ENCODE results near the gene ECI2. TPM values are rescaled to one million over a fixed set of nuclear protein-coding genes. Genes with fewer than 3 reads are reported as not detected.
"Not testable (repeated sequence)": the region's sequence is repeated elsewhere in the genome, so short reads cannot be mapped to it uniquely, and the experiment has no call there.

Gene ECI2
- total RNA-seq, 1 donor from 2014 or later: 18.7 TPM

GRCh38 chr6:4093288-4093687, 42.1 kb downstream of the ECI2 start:
- no peaks in the 10 kb centered on the region for H3K27me3 Mint-ChIP-seq (ENCODE audit: unreplicated experiment)
- H3K4me3 Mint-ChIP-seq (ENCODE audit: unreplicated experiment): no peak overlapping the region
- no peaks in the 10 kb centered on the region for H3K9me3 Mint-ChIP-seq (ENCODE audit: unreplicated experiment)
- no peak for DNase-seq
- H3K27ac Mint-ChIP-seq (ENCODE audit: unreplicated experiment): no peak overlapping the region
- no peaks in the 10 kb centered on the region for H3K4me1 Mint-ChIP-seq (ENCODE audit: low read depth, unreplicated experiment)
- H3K36me3 Mint-ChIP-seq (ENCODE audit: unreplicated experiment): no peaks in the 10 kb centered on the region
- TF ChIP-seq CTCF (IDR thresholded peaks at IDR 0.05; ENCODE audit: partially characterized antibody, unreplicated experiment): no peak

- no peak overlapping the region for H3K27ac Mint-ChIP-seq (ENCODE audit: unreplicated experiment)
Observed at GRCh38 chr6:4091941-4092340, 43.4 kb downstream of the ECI2 start.

GRCh38 chr6:4090043-4090442, 45.3 kb downstream of the ECI2 start:
- not testable (repeated sequence) for H3K27me3 Mint-ChIP-seq (ENCODE audit: unreplicated experiment); H3K4me3 Mint-ChIP-seq (ENCODE audit: unreplicated experiment); H3K9me3 Mint-ChIP-seq (ENCODE audit: unreplicated experiment); DNase-seq; H3K27ac Mint-ChIP-seq (ENCODE audit: unreplicated experiment); H3K4me1 Mint-ChIP-seq (ENCODE audit: low read depth, unreplicated experiment); H3K36me3 Mint-ChIP-seq (ENCODE audit: unreplicated experiment)

More at GRCh38 chr6:4091941-4092340, 43.4 kb downstream of the ECI2 start:
- TF ChIP-seq CTCF (IDR thresholded peaks at IDR 0.05; ENCODE audit: partially characterized antibody, unreplicated experiment): no peak
- Mint-ChIP-seq H3K27me3 (ENCODE audit: unreplicated experiment) (no peaks in the 10 kb centered on the region), H3K4me1 (ENCODE audit: low read depth, unreplicated experiment) (peaks cover 3% of the 10 kb centered on the region), H3K36me3 (ENCODE audit: unreplicated experiment) (no peaks in the 10 kb centered on the region), H3K9me3 (ENCODE audit: unreplicated experiment) (no peaks in the 10 kb centered on the region), H3K4me3 (ENCODE audit: unreplicated experiment) (no peak overlapping the region)
- no peak for DNase-seq

GRCh38 chr6:4088704-4089103, 46.7 kb downstream of the ECI2 start:
- Mint-ChIP-seq H3K4me3 (ENCODE audit: unreplicated experiment) (no peak overlapping the region), H3K4me1 (ENCODE audit: low read depth, unreplicated experiment) (peaks cover 10% of the 10 kb centered on the region), H3K36me3 (ENCODE audit: unreplicated experiment) (no peaks in the 10 kb centered on the region), H3K9me3 (ENCODE audit: unreplicated experiment) (peaks cover 1% of the 10 kb centered on the region), H3K27ac (ENCODE audit: unreplicated experiment) (no peak overlapping the region), H3K27me3 (ENCODE audit: unreplicated experiment) (no peaks in the 10 kb centered on the region)
- no peak for TF ChIP-seq CTCF (IDR thresholded peaks at IDR 0.05; ENCODE audit: partially characterized antibody, unreplicated experiment)
- DNase-seq: no peak

- peaks cover 2% of the 10 kb centered on the region for H3K27me3 Mint-ChIP-seq (ENCODE audit: unreplicated experiment)
- H3K27ac Mint-ChIP-seq (ENCODE audit: unreplicated experiment): no peak overlapping the region
- peaks cover 10% of the 10 kb centered on the region for H3K4me1 Mint-ChIP-seq (ENCODE audit: low read depth, unreplicated experiment)
- H3K4me3 Mint-ChIP-seq (ENCODE audit: unreplicated experiment): no peak overlapping the region
- DNase-seq: no peak
- TF ChIP-seq CTCF (IDR thresholded peaks at IDR 0.05; ENCODE audit: partially characterized antibody, unreplicated experiment): no peak
- no peaks in the 10 kb centered on the region for H3K36me3 Mint-ChIP-seq (ENCODE audit: unreplicated experiment)
- H3K9me3 Mint-ChIP-seq (ENCODE audit: unreplicated experiment): peaks cover 1% of the 10 kb centered on the region
Observed at GRCh38 chr6:4085332-4085700, 50.1 kb downstream of the ECI2 start.
